Thyroid gland (tissue), 4 donors: Measurements from ENCODE around the gene SNRNP27. TPM values are rescaled to one million over a fixed set of nuclear protein-coding genes. Genes with fewer than 3 reads are reported as not detected.
"Not testable (repeated sequence)": the region's sequence is repeated elsewhere in the genome, so short reads cannot be mapped to it uniquely, and the experiment has no call there.

ENCODE experiments used
- DNase-seq, 2 donors: peaks; one replicate each; pipeline ENCODE4 v3.0.0-alpha.2; 2019
- H3K27ac ChIP-seq, 3 donors: fragments of 200-600 bp; sonication (generic); 1 replicate in 2 of 3; 2 replicates in 1 of 3; pipeline ENCODE4 v1.5.1; 2016 to 2019; ENCODE audit warnings: mild to moderate bottlenecking in 1 of 3, moderate library complexity in 1 of 3
- H3K27me3 ChIP-seq: fragments of 200-600 bp; sonication (generic); one replicate; pipeline ENCODE4 v1.5.1; 2019
- H3K36me3 ChIP-seq, 2 donors: fragments of 200-600 bp; sonication (generic); one replicate each; pipeline ENCODE4 v1.5.1; 2016 to 2019
- H3K4me1 ChIP-seq, 2 donors: fragments of 200-600 bp; sonication (generic); one replicate each; pipeline ENCODE4 v1.5.1; 2017 to 2019
- H3K4me3 ChIP-seq, 3 donors: fragments of 200-600 bp; sonication (generic); replicated peaks in 1 of 3; 1 replicate in 2 of 3; 2 replicates in 1 of 3; pipeline ENCODE4 v1.5.1; 2016; ENCODE audit warnings: mild to moderate bottlenecking in 1 of 3
- H3K9me3 ChIP-seq: fragments of 200-600 bp; sonication (generic); one replicate; pipeline ENCODE4 v1.5.1; 2017
- POLR2A ChIP-seq, 2 donors: fragments of 450-650 bp; IDR thresholded peaks; one replicate each; pipeline ENCODE4 v1.6.1; 2017; ENCODE audit warnings: antibody characterized with exemption in 2 of 2, mild to moderate bottlenecking in 2 of 2, moderate library complexity in 1 of 2
- WGBS, 2 donors: methylation state at CpG; one replicate each; pipeline ENCODE4 v1.1.5; 2017; 5-methylcytosine and 5-hydroxymethylcytosine counted together
- intact Hi-C: fragments of 100-400 bp; cut with DNase I; formaldehyde crosslinking; loops from one replicate; pipeline ENCODE4 v1.15.1; 2023
- small RNA-seq: library from RNA; depleted of rRNA; stranded (forward); fragments of <200 nt; gene quantifications from one replicate; pipeline ENCODE3, GENCODE V24; 2016
- total RNA-seq, 4 donors: library from RNA; depleted of rRNA; stranded (reverse); fragments of >200 nt; gene quantifications; one replicate each; pipeline ENCODE4 v1.2.3, GENCODE V29; 2016
- TF ChIP-seq, protein P1 (sequence below), 6 experiments: fragments of 200-600 bp in 3 of 6; fragments of 450-650 bp in 3 of 6; sonication (generic) in 3 of 6; IDR thresholded peaks; one replicate each; pipeline ENCODE4 v1.5.1; 2016 to 2019; ENCODE audit warnings: antibody characterized with exemption in 6 of 6, mild to moderate bottlenecking in 2 of 6, inconsistent platforms in 1 of 6, moderate library complexity in 1 of 6

Gene SNRNP27
- total RNA-seq, 4 donors from 2014 or later: 47.5 to 111 (median 66.3) TPM

DNA sequence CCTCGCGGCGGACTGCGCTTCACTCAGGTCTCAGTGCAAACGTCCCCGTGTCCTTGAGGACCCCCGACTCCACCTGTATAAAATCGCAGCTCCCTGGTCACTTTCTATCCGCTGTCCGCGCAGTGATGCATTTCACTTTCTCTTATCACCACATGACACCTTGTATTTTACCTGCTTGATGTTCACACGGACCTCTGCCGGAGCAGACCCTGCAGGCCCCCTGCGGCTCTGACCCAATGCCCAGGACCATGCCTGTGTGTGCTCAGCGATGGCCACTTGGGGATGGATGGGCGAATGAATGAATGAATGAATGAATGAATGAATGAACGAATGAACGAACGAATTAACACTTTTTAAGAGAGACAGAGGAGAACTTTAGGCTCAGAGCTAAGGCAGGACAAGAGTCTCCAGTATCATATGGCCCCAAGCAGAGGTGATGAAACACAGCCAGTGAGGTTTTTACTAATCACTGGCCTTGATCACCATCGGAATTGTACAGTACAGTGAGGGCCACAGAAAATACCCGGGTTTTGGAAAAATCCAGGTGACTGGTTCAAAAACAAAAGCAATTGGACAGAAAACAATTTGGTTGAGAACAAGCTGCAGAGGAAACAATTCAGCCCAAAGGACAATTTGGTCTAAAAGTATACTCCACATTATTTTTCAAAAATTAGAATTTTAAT is 55.3 kb downstream of the SNRNP27 start:
- WGBS, 2 donors: 62 to 76% methylated on average over 21 of the region's 21 CpGs
- no peaks in the 10 kb centered on the region for H3K9me3 ChIP-seq
- no peaks in the 10 kb centered on the region for H3K36me3 ChIP-seq
- H3K4me3 ChIP-seq: no peak overlapping the region
- no peaks in the 10 kb centered on the region for H3K4me1 ChIP-seq
- no peak for TF ChIP-seq POLR2A (IDR thresholded peaks at IDR 0.05)
- TF ChIP-seq, protein P1, sequence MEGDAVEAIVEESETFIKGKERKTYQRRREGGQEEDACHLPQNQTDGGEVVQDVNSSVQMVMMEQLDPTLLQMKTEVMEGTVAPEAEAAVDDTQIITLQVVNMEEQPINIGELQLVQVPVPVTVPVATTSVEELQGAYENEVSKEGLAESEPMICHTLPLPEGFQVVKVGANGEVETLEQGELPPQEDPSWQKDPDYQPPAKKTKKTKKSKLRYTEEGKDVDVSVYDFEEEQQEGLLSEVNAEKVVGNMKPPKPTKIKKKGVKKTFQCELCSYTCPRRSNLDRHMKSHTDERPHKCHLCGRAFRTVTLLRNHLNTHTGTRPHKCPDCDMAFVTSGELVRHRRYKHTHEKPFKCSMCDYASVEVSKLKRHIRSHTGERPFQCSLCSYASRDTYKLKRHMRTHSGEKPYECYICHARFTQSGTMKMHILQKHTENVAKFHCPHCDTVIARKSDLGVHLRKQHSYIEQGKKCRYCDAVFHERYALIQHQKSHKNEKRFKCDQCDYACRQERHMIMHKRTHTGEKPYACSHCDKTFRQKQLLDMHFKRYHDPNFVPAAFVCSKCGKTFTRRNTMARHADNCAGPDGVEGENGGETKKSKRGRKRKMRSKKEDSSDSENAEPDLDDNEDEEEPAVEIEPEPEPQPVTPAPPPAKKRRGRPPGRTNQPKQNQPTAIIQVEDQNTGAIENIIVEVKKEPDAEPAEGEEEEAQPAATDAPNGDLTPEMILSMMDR (IDR thresholded peaks at IDR 0.05): no peak
- no peaks in the 10 kb centered on the region for H3K27me3 ChIP-seq
- intact Hi-C loops: no loop called here
- no peak overlapping the region for H3K27ac ChIP-seq
- no peak for DNase-seq

DNA sequence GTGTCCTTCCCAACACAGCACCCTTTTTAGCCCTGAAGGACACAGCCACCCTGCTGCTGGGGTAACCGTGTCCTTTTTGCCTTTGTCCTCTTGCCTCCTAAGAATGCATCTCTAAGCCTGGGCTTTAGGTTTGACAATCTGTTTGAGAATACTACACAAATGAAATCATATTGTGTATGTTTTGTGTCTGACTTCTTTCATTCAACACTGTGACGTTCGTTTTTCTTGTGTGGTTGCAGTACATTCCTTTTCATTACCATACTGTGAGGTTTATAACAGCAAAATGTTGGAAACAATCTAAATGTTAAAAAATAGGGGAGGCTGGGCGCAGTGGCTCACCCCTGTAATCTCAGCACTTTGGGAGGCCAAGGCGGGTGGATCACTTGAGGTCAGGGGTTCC is 56.5 kb downstream of the SNRNP27 start:
- Histone ChIP-seq H3K4me1 (no peaks in the 10 kb centered on the region), H3K36me3 (no peaks in the 10 kb centered on the region), H3K27ac (no peak overlapping the region), H3K9me3 (no peaks in the 10 kb centered on the region), H3K4me3 (no peak overlapping the region), H3K27me3 (no peaks in the 10 kb centered on the region)
- 80% methylated on average over 5 of the region's 5 CpGs for WGBS, 2 donors
- no peak for DNase-seq
- TF ChIP-seq, protein P1 (IDR thresholded peaks at IDR 0.05): no peak
- no peak for TF ChIP-seq POLR2A (IDR thresholded peaks at IDR 0.05)
- intact Hi-C loops: no loop called here

DNA sequence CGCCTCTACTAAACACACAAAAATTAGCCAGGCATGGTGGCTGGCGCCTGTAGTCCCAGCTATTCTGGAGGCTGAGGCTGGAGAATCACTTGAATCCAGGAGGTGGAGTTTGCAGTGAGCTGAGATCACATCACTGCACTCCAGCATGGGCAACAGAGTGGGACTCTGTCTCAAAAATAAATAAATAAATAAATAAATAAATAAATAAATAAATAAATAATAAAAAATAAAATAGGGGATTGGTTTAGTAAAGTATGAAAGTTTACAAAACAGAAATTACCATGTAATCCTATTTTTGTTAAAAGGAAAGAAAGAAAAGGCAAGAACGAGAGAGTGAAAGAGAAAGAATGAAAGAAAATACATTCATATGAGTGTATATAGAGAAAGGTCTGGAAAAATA is 56.9 kb downstream of the SNRNP27 start:
- H3K27ac ChIP-seq, intact Hi-C loops, H3K4me3 ChIP-seq, DNase-seq, H3K9me3 ChIP-seq, H3K27me3 ChIP-seq, H3K4me1 ChIP-seq, H3K36me3 ChIP-seq: not testable (repeated sequence)
- 87 to 93% methylated on average over 3 of the region's 3 CpGs for WGBS, 2 donors

DNA sequence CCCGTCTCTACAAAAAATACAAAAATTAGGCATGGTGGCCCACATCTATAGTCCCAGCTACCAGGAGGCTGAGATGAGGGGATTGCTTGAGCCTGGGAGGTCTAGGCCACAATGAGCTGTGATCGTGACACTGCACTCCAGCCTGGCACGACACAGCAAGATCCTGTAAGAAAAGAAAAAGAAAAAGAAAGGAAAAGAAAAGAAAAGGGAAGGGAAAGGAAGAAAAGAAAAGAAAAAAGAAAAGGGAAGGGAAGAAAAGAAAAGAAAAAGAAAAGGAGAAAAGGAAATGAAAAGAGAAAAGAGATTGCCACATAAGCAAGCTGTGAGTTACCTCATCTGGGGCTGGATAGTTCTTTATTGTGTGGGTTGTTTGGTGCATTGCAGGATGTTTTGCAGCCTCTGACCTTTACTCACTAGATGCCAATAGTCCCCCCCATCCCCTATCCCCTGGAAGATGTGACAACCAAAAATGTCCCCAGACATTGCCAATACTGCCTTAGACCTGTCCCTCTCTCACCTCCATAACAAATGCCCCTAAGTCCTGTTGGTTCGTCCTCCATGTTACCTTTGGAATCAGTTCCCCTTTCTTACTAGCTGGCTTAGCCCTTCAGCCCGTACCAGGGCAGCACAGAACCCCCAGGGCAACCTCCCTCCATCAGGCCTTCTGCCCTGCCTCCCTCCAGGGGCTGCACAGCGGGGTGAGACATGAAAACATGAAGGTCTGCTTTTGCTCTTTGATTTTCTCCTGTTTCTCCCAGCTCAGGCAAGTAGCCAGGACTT is 58.8 kb downstream of the SNRNP27 start:
- H3K4me3 ChIP-seq: no peak overlapping the region
- H3K27ac ChIP-seq: no peak overlapping the region
- no peaks in the 10 kb centered on the region for H3K36me3 ChIP-seq
- H3K27me3 ChIP-seq: no peaks in the 10 kb centered on the region
- H3K9me3 ChIP-seq: no peaks in the 10 kb centered on the region
- DNase-seq: no peak
- H3K4me1 ChIP-seq: no peaks in the 10 kb centered on the region
- TF ChIP-seq, protein P1 (IDR thresholded peaks at IDR 0.05): no peak
- no peak for TF ChIP-seq POLR2A (IDR thresholded peaks at IDR 0.05)
- WGBS, 2 donors: 87% methylated on average over 6 of the region's 6 CpGs
- intact Hi-C loops: no loop called here

DNA sequence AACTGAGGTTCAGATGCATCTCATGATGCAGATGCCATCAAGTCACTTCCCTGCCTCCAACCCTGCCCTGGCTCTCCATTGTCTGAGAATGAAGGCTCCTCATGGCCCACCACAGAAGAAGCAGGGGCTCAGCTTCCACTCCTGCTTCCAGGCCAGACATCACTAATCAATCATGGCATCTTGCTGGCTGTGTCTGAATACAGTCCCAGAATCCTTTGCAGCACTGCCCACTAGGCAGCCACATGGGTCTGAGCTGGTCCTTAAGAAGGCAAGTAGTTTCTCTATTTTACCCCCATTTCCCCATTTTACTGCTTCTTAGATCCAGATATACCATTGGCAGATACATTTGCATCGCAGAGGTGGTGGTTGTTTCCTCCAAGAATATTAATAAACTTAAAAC is 60.3 kb downstream of the SNRNP27 start:
- no peaks in the 10 kb centered on the region for H3K36me3 ChIP-seq
- DNase-seq: no peak
- H3K9me3 ChIP-seq: no peaks in the 10 kb centered on the region
- H3K4me3 ChIP-seq: no peak overlapping the region
- H3K27ac ChIP-seq: no peak overlapping the region
- H3K4me1 ChIP-seq: no peaks in the 10 kb centered on the region
- 94 to 95% methylated on average over 1 of the region's 1 CpG for WGBS, 2 donors
- intact Hi-C loops: no loop called here
- no peak for TF ChIP-seq POLR2A (IDR thresholded peaks at IDR 0.05)
- TF ChIP-seq, protein P1 (IDR thresholded peaks at IDR 0.05): no peak
- no peaks in the 10 kb centered on the region for H3K27me3 ChIP-seq

Small RNA genes within 50 kb of the gene (small RNA-seq; reads per million reads assigned to genes)
- gene RPL23AP92: not detected

Other genes with a start within 250 kb of the SNRNP27 start
- 100 to 1,000 TPM in 1 of 4 donors, 10 to 100 TPM in 3; 72.0 to 101 (median 82.5) TPM for gene ANXA4, start 151.8 kb upstream of the SNRNP27 start, total RNA-seq
- 10 to 100 TPM; 15.1 to 19.8 (median 17.1) TPM for gene GMCL1, start 64.3 kb upstream of the SNRNP27 start, total RNA-seq
- gene MXD1, start 21.2 kb downstream of the SNRNP27 start, total RNA-seq: 10 to 100 TPM; 11.3 to 17.9 (median 13.0) TPM
- gene ASPRV1, start 67.7 kb downstream of the SNRNP27 start, total RNA-seq: 1 to 10 TPM in 3 of 4 donors, under 1 TPM in 1; 0.89 to 2.0 (median 1.5) TPM
- gene PCBP1, start 193.5 kb downstream of the SNRNP27 start, total RNA-seq: 100 to 1,000 TPM; 165 to 215 (median 195) TPM